HG03354 (cell line): ENCODE results near the gene APP.
"Not testable (repeated sequence)": the region's sequence is repeated elsewhere in the genome, so short reads cannot be mapped to it uniquely, and the experiment has no call there.

Source experiments
- ATAC-seq: cut with Tn5 transposase; IDR thresholded peaks from one replicate; pipeline ENCODE4 v1.9.1; 2021; ENCODE audit warnings: mild to moderate bottlenecking; ENCODE audit not compliant: unreplicated experiment, poor library complexity, severe bottlenecking

Gene APP

GRCh38 chr21:25927195-25927880 is 243.2 kb downstream of the APP start:
- no peak for ATAC-seq

- no peak for ATAC-seq
Measured at GRCh38 chr21:25925936-25926335, 244.6 kb downstream of the APP start.

DNA sequence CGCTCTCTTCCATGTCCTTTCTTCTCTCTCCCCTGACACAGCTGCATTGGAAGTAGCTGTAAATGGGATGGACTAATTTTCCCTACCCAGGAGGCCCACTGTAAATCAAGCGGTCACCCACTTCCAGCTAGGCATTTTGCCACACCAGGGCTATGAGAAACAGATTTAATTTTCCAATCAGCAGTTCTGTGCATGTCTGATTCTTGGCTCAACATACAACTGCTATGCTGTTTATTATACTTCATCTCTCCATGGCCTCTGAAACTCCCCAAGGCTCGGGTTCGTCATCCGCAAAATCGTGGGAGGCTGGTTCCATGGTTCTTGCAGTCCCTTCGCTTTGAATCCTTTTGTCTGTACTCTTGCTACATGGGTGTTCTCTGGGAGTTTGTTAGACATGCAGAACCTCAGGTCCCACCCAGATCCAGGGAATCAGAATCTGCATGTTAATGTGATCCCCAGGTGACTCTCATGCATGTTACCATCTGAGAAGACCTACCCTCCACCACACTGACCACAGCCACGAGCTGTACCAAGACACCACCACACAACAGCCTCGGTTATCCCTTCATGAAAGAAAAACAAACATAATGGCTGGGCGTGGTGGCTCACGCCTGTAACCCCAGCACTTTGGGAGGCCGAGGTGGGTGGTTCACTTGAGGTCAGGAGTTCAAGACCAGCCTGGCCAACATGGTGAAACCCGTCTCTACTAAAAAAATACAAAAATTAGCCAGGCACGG is 245.3 kb downstream of the APP start:
- ATAC-seq = no peak

DNA sequence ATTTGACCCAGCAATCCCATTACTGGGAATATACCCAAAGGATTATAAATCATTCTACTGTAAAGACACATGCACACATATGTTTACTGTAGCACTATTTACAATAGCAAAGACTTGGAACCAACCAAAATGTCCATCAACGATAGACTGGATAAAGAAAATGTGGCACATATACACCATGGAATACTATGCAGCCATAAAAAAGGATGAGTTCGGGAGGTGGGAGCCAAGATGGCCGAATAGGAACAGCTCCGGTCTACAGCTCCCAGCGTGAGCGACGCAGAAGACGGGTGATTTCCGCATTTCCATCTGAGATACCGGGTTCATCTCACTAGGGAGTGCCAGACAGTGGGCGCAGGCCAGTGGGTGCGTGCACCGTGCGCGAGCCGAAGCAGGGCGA is 252.4 kb downstream of the APP start:
- not testable (repeated sequence) for ATAC-seq

- ATAC-seq = no peak
Measured at GRCh38 chr21:25916226-25916625, 254.3 kb downstream of the APP start.

- ATAC-seq = no peak
Measured at GRCh38 chr21:25913479-25913878, 257.1 kb downstream of the APP start.

DNA sequence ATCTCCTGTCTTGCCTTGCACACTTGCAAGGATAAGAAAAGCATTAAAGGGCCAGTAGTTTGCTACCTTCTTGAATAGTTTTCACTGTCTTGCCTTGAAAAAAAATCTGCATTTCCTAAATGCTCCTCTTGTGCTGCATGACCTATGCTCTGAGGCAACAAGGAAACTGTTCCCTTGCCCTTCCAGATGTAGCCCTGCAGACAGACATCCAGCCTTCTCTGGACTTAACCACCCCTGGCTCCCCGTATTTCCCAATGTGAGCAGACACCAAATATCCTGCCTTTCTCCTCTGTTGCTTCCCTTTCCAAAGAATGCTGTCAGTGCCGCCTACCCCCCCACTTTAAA is 258.2 kb downstream of the APP start:
- ATAC-seq = no peak

DNA sequence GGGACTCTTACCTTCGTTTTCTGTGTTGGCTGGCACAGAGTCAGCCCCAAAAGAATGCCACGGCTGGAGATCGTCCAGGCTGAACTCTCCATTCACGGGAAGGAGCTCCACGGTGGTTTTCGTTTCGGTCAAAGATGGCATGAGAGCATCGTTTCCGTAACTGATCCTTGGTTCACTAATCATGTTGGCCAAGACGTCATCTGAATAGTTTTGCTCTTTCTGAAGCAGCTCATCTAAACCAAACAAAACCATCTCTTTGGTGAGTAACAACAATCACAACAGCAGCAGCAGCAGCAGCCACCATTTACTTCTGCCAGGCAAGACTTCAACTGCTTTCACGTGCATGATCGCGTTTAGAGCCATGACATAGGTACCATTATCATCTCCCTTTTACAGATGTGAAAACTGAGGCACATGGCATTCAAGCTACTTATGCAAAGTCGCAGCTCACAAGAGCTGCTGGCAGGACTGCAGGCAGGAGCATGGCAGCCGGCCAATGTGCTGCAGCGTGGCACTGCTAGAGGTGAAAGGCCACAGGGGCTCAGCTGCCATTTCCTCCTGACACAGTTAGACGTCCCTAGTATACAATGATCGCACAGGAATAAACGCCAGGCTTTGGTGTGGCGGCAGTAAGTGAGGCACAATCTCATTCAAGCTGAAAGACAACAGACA is 258.7 kb downstream of the APP start:
- no peak for ATAC-seq

DNA sequence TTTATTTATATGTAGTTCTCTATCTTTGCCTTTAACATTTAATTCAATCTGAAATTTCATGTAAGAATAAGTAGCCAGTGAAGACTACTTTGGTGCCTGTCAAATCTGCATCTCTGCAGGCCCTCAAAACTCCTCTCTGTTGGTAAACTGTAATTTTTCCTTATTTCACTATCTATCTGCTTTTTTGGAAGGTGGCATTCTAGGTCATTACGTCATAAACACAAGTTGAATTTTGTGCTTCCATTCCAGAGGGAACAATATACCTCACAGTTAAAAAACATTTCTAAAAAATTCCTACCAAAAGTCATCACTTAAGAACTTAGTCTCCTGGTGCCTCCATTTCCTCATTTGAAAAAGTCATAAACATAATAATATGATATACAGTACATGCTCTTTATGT is 259.8 kb downstream of the APP start:
- no peak for ATAC-seq

DNA sequence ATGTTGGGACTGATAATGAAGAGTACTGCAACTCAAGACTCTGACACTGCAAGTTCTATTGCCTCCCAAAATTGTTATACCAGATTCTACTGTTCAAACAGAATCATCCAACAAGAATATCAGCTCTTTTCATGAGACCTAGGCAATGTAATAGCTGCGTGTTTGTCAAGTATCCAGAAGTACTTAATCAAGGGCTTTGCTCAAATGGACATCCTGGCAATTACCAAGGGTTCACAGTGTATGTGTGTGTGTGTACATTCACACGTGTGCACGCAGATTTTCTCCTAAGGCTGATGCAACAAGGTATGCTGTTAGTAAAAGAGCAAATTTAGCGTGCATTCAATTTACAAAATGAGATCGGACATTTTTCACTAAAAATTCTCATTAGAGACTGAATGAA is 261.2 kb downstream of the APP start:
- ATAC-seq = no peak

DNA sequence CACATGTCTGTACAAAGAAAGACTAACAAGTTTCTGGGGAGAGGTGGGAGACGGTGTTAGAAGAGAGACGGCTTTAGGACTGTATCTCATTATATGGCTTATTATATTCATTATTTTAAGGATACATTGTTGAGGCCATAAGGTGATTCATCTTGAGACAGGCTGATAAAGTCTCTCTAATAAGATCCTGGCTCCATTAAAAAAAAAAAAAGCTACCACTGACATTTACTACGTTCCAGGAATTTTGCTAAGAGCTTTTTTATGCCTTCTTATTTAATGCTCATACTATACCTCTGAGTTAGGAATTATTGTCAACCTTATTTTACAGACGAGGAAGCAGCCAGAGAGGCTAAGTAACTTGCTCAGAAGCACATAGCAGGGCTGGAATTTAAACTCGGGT is 262.1 kb downstream of the APP start:
- no peak for ATAC-seq

GRCh38 chr21:25907573-25908275 is 262.8 kb downstream of the APP start:
- no peak for ATAC-seq

GRCh38 chr21:25906587-25906986 is 264.0 kb downstream of the APP start:
- no peak for ATAC-seq

GRCh38 chr21:25905126-25905525 is 265.4 kb downstream of the APP start:
- ATAC-seq = no peak

DNA sequence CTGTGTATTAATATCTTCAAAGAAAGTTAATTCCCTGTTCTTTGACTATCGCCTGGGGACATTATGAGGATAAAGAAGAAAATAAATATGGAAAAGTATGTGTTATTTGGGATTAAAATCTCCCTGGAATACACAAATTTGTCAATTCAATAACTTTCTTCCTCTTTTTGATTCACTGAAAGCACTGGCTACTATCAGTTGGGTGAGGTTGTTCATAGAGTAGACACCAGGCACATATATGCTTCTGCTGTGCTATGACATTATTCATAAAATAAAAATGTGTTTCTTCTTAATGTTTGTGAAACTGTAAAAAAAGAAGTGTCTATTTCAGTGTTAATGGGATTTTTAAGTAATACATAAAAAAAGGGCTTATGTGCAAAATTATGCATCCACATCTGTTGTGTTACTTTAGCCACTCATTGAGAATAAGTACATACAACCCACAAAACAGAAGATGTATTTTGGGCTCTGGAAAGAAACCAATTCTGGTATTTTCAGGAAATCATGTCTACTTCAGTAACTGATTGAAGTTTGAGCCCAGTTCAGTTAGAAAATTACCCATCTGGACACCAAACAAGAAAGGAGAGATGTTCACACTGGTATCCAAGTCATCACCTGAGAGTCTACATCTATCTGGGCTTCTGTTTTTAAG is 266.4 kb downstream of the APP start:
- no peak for ATAC-seq

DNA sequence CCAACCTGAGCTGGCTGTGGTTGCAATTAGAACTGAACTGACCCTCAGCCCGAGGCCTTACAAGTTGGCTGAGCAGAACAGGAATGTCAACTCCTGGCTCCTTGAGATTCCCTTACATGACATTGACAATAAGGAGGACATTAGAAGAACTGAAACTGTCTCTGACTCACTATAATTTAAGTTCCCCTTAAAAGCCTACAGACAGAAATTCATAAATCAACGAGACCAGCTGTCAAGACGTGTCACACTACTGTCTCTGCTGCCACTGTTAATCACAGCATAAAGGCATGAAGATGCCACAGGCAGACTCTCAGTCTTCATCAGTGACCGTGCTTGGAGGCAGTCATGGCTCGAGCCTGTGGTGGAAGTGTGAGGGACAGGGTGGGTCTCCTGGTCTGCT is 267.0 kb downstream of the APP start:
- peak; percentile 76 for ATAC-seq

DNA sequence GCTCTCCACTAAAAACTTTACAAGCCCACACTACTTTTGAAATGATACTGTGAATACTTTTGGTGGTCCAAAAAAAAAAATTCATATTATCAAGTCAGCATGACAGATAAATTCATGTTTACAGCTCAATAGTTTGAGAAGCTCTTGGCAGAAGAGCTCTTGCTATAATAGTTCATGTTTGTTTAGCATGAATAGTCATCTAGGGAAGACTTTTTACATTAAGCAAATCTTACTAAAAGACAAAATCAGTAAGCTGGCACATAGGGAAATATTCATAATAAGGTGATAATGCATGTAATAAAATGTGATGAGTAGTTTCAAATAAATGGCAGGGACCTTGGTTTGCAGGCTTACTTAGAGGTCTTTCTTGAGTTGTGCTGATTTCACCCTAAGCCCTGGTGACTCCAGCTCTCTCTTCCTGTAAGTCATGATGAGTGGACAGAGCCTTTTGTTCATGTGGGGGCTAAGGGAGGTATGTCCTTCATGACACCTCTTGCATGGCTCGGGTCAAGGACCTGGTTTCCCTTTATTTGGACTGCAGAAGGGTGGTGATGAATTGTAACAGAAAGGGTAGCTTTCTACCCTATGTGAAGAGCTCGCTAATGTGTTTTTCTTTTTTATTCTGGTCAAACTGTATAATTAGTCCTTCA is 269.1 kb downstream of the APP start:
- no peak for ATAC-seq

DNA sequence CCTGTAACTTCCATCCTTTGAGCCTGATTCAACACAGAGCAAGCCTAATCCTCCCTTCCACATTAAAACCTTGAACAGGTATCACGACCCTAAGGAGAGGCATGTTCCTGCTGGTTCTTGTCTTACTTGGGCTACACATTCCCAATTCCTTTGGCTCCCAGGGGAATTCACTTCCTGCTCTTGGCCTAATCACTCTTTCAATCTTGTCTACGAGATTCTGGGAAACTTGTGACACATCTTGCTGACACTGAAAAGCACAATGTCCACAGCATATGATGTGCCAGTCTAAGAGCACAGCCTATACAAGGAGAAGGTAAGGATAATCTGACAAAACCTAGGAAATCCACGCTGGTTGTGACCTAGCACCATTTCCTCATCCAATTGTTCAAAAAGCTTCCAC is 271.9 kb downstream of the APP start:
- no peak for ATAC-seq

DNA sequence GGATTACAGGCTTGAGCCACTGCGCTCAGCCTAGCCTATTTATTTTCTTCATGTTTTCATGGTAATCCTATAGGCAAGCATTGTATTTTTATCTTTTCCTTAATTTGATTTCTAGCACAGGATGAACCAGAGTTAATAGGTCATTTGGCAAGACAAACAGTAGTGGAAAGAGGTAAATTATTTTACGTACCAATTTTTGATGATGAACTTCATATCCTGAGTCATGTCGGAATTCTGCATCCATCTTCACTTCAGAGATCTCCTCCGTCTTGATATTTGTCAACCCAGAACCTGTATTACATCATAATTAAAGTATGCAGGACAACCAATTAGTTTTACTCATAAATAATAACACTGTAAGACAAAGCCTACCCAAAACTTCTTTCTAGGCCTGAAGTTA is 273.2 kb downstream of the APP start:
- ATAC-seq = no peak
